K562 (cell line): ENCODE results near the gene GPR42. TPM values are rescaled to one million over a fixed set of nuclear protein-coding genes. Genes with fewer than 3 reads are reported as not detected.

Source experiments
- BCOR ChIP-seq: fragments of 450-650 bp; IDR thresholded peaks from 2 replicates; pipeline ENCODE4 v1.6.1; 2016
- DMBX1 ChIP-seq: fragments of 250-450 bp; sonication (Bioruptor Pico); IDR thresholded peaks from 2 replicates; pipeline ENCODE4 v1.8.0; 2022; ENCODE audit warnings: inconsistent platforms, mild to moderate bottlenecking, moderate library complexity, borderline replicate concordance
- FOXA3 ChIP-seq, 2 experiments: fragments of 450-650 bp in 1 of 2; sonication (generic) in 1 of 2; formaldehyde crosslinking; IDR thresholded peaks in 1 of 2; conservative IDR thresholded peaks in 1 of 2; 2 replicates each; pipeline versions ENCODE4 v1.4.0 to v1.8.0; 2020 to 2022; ENCODE audit warnings: mild to moderate bottlenecking in 2 of 2, missing genetic modification reagents in 1 of 2
- NR1H2 ChIP-seq: sonication (generic); formaldehyde crosslinking; IDR thresholded peaks from 2 replicates; pipeline ENCODE4 v1.4.0; 2020; ENCODE audit warnings: mild to moderate bottlenecking, missing genetic modification reagents
- PHF8 ChIP-seq: fragments of 200-600 bp; sonication (generic); IDR thresholded peaks from 2 replicates; pipeline ENCODE4 v1.6.1; 2012; ENCODE audit warnings: mixed run types, mild to moderate bottlenecking, inconsistent platforms, low read length, moderate library complexity, borderline replicate concordance
- PTRF ChIP-seq: fragments of 450-650 bp; IDR thresholded peaks from 2 replicates; pipeline ENCODE4 v1.6.1; 2016; ENCODE audit warnings: mild to moderate bottlenecking, missing genetic modification characterization, missing compliant biosample characterization
- XRCC5 ChIP-seq: fragments of 200-400 bp; formaldehyde crosslinking; IDR thresholded peaks from 2 replicates; pipeline ENCODE4 v1.6.1; 2017; ENCODE audit warnings: low read depth, mild to moderate bottlenecking, low read length
- ZNF124 ChIP-seq: sonication (generic); formaldehyde crosslinking; IDR thresholded peaks from 2 replicates; pipeline ENCODE4 v1.8.1; 2022; ENCODE audit warnings: missing genetic modification reagents
- ZNF184 ChIP-seq: sonication (generic); formaldehyde crosslinking; IDR thresholded peaks from 2 replicates; pipeline ENCODE4 v1.5.0; 2020; ENCODE audit warnings: missing genetic modification reagents
- ZNF445 ChIP-seq: fragments of 250-450 bp; sonication (Bioruptor Pico); IDR thresholded peaks from 2 replicates; pipeline ENCODE4 v1.4.0; 2020; ENCODE audit warnings: low read depth, mild to moderate bottlenecking, moderate library complexity
- polyA plus RNA-seq, 8 experiments: library from polyadenylated mRNA; depleted of rRNA in 4 of 8; stranded (reverse) in 5 of 8; unstranded in 3 of 8; fragments of >200 nt; fragmentation: Nextera tagmentation in 2 of 8; fragmentation: Illumina TruSeq in 1 of 8; extraction: Ambion mirVana in 2 of 8; extraction: Trizol in 1 of 8; gene quantifications; 2 replicates each; pipeline versions ENCODE4 v1.2.1 to v1.2.3, GENCODE V29; 2011 to 2014; ENCODE audit warnings: inconsistent platforms in 1 of 8, missing spikeins in 1 of 8
- total RNA-seq, 7 experiments: library from RNA; depleted of rRNA in 6 of 7; stranded (reverse); fragments of >200 nt in 6 of 7; fragmentation: Illumina TruSeq in 2 of 7; extraction: Trizol in 2 of 7; gene quantifications; 2 replicates each; pipeline versions ENCODE4 v1.2.1 to v1.2.3, GENCODE V29; 2011 to 2021; ENCODE audit warnings: low replicate concordance in 1 of 7
- TF ChIP-seq, protein P1 (sequence below), 2 experiments: fragments of 450-650 bp; IDR thresholded peaks; 2 replicates each; pipeline ENCODE4 v1.6.1; 2018; ENCODE audit warnings: mild to moderate bottlenecking in 2 of 2, low read depth in 1 of 2; ENCODE audit not compliant: partially characterized antibody in 2 of 2
- TF ChIP-seq, protein P2 (sequence below): IDR thresholded peaks from 2 replicates; pipeline ENCODE4 v1.6.1; 2016; ENCODE audit warnings: missing genetic modification characterization, missing compliant biosample characterization
- TF ChIP-seq, protein P3 (sequence below), 2 experiments: fragments of 450-650 bp in 1 of 2; IDR thresholded peaks; 2 replicates each; pipeline ENCODE4 v1.6.1; 2011 to 2017; ENCODE audit warnings: low read depth in 2 of 2, antibody characterized with exemption in 1 of 2, borderline replicate concordance in 1 of 2, low read length in 1 of 2, mild to moderate bottlenecking in 1 of 2, mixed read lengths in 1 of 2; ENCODE audit not compliant: control insufficient read depth in 1 of 2
- TF ChIP-seq, protein P4 (sequence below): IDR thresholded peaks from 3 replicates; pipeline ENCODE4 v1.6.1; 2011; ENCODE audit warnings: borderline replicate concordance, mild to moderate bottlenecking, moderate library complexity; ENCODE audit not compliant: insufficient read length; ENCODE audit errors: extremely low read depth

GPR42 gene
- total and polyA plus RNA-seq, 9 of the 15 experiments (the other 6 are each of a cell fraction or from before 2014, with no cell fraction given): not detected

DNA sequence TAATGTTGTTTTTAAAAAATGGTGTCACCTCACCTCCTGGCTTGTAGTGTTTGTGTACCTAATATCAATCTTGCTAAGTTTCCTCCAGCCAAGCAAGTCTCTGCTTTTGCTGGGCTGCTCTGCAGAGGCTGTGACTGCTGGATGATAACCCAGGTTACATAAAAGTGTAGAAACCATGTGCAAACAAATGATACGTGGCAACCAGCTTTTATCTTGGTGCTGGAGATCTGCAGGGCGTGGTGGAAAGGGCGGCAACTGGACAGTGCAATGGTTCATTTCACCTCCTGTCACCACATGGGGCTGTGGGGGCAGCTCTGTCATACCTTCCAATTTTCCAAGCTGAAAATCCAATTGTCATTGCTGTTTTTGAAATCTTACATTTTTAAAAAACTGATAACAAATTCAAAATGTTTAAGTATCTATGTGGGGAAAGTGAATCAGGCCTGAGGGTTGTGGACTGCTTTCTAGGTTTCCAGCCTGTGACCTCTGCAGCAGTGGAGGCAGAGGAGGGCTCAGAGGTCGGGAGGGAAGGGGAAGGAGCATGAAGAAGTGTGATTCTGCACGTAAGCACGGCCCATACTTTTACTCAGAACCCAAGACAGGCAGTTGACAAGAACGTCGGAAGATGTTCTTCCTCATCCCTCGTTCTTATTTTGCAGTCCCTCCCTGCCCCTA, 9.7 kb downstream of the GPR42 start (continued):
- TF ChIP-seq, protein P1, sequence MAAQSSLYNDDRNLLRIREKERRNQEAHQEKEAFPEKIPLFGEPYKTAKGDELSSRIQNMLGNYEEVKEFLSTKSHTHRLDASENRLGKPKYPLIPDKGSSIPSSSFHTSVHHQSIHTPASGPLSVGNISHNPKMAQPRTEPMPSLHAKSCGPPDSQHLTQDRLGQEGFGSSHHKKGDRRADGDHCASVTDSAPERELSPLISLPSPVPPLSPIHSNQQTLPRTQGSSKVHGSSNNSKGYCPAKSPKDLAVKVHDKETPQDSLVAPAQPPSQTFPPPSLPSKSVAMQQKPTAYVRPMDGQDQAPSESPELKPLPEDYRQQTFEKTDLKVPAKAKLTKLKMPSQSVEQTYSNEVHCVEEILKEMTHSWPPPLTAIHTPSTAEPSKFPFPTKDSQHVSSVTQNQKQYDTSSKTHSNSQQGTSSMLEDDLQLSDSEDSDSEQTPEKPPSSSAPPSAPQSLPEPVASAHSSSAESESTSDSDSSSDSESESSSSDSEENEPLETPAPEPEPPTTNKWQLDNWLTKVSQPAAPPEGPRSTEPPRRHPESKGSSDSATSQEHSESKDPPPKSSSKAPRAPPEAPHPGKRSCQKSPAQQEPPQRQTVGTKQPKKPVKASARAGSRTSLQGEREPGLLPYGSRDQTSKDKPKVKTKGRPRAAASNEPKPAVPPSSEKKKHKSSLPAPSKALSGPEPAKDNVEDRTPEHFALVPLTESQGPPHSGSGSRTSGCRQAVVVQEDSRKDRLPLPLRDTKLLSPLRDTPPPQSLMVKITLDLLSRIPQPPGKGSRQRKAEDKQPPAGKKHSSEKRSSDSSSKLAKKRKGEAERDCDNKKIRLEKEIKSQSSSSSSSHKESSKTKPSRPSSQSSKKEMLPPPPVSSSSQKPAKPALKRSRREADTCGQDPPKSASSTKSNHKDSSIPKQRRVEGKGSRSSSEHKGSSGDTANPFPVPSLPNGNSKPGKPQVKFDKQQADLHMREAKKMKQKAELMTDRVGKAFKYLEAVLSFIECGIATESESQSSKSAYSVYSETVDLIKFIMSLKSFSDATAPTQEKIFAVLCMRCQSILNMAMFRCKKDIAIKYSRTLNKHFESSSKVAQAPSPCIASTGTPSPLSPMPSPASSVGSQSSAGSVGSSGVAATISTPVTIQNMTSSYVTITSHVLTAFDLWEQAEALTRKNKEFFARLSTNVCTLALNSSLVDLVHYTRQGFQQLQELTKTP (IDR thresholded peaks at IDR 0.05; ENCODE audit: low read depth in 1 of 2, partially characterized antibody in 2 of 2): peak in 1 of 2 experiments; percentile 34
- TF ChIP-seq PTRF (tag): no peak
- TF ChIP-seq NR1H2 (CRISPR knock-in tag): no peak
- TF ChIP-seq ZNF124 (CRISPR knock-in tag): no peak
- TF ChIP-seq, protein P2, sequence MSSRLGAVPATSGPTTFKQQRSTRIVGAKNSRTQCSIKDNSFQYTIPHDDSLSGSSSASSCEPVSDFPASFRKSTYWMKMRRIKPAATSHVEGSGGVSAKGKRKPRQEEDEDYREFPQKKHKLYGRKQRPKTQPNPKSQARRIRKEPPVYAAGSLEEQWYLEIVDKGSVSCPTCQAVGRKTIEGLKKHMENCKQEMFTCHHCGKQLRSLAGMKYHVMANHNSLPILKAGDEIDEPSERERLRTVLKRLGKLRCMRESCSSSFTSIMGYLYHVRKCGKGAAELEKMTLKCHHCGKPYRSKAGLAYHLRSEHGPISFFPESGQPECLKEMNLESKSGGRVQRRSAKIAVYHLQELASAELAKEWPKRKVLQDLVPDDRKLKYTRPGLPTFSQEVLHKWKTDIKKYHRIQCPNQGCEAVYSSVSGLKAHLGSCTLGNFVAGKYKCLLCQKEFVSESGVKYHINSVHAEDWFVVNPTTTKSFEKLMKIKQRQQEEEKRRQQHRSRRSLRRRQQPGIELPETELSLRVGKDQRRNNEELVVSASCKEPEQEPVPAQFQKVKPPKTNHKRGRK: no peak
- TF ChIP-seq ZNF445: no peak
- TF ChIP-seq XRCC5: no peak
- TF ChIP-seq BCOR: peak; percentile 74
- TF ChIP-seq PHF8: no peak
- TF ChIP-seq, protein P3, sequence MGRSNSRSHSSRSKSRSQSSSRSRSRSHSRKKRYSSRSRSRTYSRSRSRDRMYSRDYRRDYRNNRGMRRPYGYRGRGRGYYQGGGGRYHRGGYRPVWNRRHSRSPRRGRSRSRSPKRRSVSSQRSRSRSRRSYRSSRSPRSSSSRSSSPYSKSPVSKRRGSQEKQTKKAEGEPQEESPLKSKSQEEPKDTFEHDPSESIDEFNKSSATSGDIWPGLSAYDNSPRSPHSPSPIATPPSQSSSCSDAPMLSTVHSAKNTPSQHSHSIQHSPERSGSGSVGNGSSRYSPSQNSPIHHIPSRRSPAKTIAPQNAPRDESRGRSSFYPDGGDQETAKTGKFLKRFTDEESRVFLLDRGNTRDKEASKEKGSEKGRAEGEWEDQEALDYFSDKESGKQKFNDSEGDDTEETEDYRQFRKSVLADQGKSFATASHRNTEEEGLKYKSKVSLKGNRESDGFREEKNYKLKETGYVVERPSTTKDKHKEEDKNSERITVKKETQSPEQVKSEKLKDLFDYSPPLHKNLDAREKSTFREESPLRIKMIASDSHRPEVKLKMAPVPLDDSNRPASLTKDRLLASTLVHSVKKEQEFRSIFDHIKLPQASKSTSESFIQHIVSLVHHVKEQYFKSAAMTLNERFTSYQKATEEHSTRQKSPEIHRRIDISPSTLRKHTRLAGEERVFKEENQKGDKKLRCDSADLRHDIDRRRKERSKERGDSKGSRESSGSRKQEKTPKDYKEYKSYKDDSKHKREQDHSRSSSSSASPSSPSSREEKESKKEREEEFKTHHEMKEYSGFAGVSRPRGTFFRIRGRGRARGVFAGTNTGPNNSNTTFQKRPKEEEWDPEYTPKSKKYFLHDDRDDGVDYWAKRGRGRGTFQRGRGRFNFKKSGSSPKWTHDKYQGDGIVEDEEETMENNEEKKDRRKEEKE (IDR thresholded peaks at IDR 0.05; ENCODE audit: borderline replicate concordance in 1 of 2, control insufficient read depth in 1 of 2, low read depth in 2 of 2, low read length in 1 of 2): 0 out of 4 replicates have a peak, but pooled peaks of 1 of the 2 experiments have one; percentile 44
- TF ChIP-seq, protein P4, sequence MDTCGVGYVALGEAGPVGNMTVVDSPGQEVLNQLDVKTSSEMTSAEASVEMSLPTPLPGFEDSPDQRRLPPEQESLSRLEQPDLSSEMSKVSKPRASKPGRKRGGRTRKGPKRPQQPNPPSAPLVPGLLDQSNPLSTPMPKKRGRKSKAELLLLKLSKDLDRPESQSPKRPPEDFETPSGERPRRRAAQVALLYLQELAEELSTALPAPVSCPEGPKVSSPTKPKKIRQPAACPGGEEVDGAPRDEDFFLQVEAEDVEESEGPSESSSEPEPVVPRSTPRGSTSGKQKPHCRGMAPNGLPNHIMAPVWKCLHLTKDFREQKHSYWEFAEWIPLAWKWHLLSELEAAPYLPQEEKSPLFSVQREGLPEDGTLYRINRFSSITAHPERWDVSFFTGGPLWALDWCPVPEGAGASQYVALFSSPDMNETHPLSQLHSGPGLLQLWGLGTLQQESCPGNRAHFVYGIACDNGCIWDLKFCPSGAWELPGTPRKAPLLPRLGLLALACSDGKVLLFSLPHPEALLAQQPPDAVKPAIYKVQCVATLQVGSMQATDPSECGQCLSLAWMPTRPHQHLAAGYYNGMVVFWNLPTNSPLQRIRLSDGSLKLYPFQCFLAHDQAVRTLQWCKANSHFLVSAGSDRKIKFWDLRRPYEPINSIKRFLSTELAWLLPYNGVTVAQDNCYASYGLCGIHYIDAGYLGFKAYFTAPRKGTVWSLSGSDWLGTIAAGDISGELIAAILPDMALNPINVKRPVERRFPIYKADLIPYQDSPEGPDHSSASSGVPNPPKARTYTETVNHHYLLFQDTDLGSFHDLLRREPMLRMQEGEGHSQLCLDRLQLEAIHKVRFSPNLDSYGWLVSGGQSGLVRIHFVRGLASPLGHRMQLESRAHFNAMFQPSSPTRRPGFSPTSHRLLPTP: no peak
- peak; percentile 43 to 80; a peak in 2 of 4 replicates for TF ChIP-seq FOXA3 (CRISPR knock-in tag; conservative IDR thresholded peaks at IDR 0.05 in 1 of 2, IDR thresholded peaks at IDR 0.05 in 1 of 2)
- TF ChIP-seq DMBX1 (CRISPR knock-in tag): peak; percentile 62; the same call in 1 of the 2 replicates
- no peak for TF ChIP-seq ZNF184
